HUES48 (cell line): ENCODE results near the gene SPAG9.

ENCODE experiments used
- H3K27ac ChIP-seq: one replicate; pipeline ENCODE4 v1.7.0; 2013; ENCODE audit warnings: low read depth, low read length, inconsistent platforms
- H3K27me3 ChIP-seq: 2 replicates; pipeline ENCODE4 v1.6.1; 2013; ENCODE audit warnings: mild to moderate bottlenecking, low read length; ENCODE audit not compliant: control insufficient read depth, insufficient read depth
- H3K36me3 ChIP-seq: 2 replicates; pipeline ENCODE4 v1.6.1; 2013; ENCODE audit warnings: low read length; ENCODE audit not compliant: control insufficient read depth, insufficient read depth
- H3K4me1 ChIP-seq: 2 replicates; pipeline ENCODE4 v1.6.1; 2013; ENCODE audit warnings: mild to moderate bottlenecking, low read length; ENCODE audit not compliant: control insufficient read depth, insufficient read depth
- H3K4me3 ChIP-seq: 2 replicates; pipeline ENCODE4 v1.5.1; 2013; ENCODE audit warnings: mild to moderate bottlenecking, low read depth, low read length
- H3K9ac ChIP-seq: 2 replicates; pipeline ENCODE4 v1.6.1; 2013; ENCODE audit warnings: mild to moderate bottlenecking, low read depth, low read length, moderate library complexity
- H3K9me3 ChIP-seq: 2 replicates; pipeline ENCODE4 v1.6.1; 2013; ENCODE audit warnings: low read length; ENCODE audit not compliant: control insufficient read depth, insufficient read depth

SPAG9 gene

DNA sequence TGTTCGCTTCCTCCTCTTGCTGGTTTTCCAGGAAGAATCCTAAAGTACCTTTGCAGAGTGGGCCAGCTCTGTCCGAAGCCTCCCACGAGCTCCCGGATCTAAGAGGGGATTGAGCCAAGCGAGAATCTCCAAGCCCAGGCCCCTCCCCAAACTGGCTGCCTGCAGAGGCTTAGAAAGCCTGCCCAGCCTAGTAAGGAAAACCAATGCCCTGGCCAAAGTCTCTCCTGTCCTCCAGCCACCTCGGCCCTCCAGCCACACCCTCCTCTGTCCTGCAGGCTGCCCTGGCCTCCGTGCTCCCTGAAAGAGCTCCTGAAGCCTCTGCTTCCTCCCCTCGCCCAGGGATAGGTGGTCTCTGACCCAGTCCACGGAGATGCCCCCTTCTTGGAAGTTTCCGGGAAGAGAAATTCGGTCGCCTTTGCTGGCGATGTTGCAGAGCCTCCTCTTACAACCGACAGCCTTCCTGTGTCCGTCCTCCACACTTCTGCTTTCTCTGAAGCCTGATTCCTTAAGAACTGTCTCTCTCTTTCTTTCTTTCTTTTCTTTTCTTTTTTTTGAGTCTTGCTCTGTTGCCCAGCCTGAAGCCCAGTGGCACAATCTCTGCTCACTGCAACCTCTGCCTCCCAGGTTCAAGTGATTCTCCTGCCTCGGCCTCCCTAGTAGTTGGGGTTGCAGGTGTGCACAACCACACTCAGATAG, 199.6 kb downstream of the SPAG9 start:
- H3K9ac ChIP-seq = no peak overlapping the region
- no peaks in the 10 kb centered on the region for H3K36me3 ChIP-seq
- no peaks in the 10 kb centered on the region for H3K9me3 ChIP-seq
- no peaks in the 10 kb centered on the region for H3K27me3 ChIP-seq
- no peak overlapping the region for H3K27ac ChIP-seq
- H3K4me1 ChIP-seq = peaks cover 45% of the 10 kb centered on the region
- H3K4me3 ChIP-seq = no peak overlapping the region

DNA sequence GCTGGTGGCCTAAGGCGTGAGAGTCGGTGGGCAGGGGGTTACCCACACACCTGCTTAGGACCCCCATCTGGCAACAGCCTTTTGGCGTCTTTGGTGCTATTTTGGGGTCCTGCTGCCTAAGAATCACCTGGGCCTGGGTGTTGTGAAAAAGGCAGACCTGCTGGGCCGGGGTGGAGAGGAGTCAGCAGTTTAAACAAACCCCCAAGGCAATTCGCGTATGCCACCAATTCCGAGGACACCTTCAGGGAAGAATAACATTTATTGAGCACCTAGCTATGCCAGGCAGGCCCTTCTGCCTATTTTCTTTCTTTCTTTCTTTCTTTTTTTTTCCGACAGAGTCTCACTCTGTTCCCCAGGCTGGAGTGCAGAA, 200.6 kb downstream of the SPAG9 start:
- Histone ChIP-seq H3K27me3 (no peaks in the 10 kb centered on the region), H3K4me1 (peaks cover 38% of the 10 kb centered on the region), H3K9me3 (no peaks in the 10 kb centered on the region), H3K36me3 (no peaks in the 10 kb centered on the region), H3K27ac (peak overlapping the region; percentile 64), H3K9ac (no peak overlapping the region), H3K4me3 (no peak overlapping the region)

- H3K4me3 ChIP-seq = no peak overlapping the region
- peak overlapping the region; percentile 64 for H3K27ac ChIP-seq
- peaks cover 37% of the 10 kb centered on the region for H3K4me1 ChIP-seq
- H3K36me3 ChIP-seq = no peaks in the 10 kb centered on the region
- H3K9ac ChIP-seq = no peak overlapping the region
- H3K27me3 ChIP-seq = no peaks in the 10 kb centered on the region
- H3K9me3 ChIP-seq = no peaks in the 10 kb centered on the region
Observed at GRCh38 chr17:50919321-50920040, 201.2 kb downstream of the SPAG9 start.

DNA sequence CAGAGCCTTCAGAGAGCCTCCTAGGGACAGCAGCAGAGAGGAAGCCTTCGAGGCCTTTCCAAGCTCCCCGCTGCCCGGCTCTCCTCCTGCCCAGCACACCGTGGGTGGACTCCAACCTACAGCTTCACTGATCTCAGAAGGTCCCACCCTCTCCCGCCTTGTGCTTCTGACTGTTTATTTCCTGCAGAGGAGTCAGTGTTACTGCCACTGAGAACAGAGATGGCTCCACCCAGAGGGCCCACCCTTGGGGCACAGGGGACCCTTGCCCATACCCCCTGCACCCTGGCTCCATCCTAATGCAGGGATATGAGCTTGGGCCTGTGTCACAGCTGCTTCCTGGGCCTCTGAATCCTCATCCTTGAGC, 201.8 kb downstream of the SPAG9 start:
- no peaks in the 10 kb centered on the region for H3K9me3 ChIP-seq
- no peaks in the 10 kb centered on the region for H3K27me3 ChIP-seq
- no peak overlapping the region for H3K4me3 ChIP-seq
- no peak overlapping the region for H3K9ac ChIP-seq
- H3K36me3 ChIP-seq = no peaks in the 10 kb centered on the region
- no peak overlapping the region for H3K27ac ChIP-seq
- peaks cover 37% of the 10 kb centered on the region for H3K4me1 ChIP-seq

DNA sequence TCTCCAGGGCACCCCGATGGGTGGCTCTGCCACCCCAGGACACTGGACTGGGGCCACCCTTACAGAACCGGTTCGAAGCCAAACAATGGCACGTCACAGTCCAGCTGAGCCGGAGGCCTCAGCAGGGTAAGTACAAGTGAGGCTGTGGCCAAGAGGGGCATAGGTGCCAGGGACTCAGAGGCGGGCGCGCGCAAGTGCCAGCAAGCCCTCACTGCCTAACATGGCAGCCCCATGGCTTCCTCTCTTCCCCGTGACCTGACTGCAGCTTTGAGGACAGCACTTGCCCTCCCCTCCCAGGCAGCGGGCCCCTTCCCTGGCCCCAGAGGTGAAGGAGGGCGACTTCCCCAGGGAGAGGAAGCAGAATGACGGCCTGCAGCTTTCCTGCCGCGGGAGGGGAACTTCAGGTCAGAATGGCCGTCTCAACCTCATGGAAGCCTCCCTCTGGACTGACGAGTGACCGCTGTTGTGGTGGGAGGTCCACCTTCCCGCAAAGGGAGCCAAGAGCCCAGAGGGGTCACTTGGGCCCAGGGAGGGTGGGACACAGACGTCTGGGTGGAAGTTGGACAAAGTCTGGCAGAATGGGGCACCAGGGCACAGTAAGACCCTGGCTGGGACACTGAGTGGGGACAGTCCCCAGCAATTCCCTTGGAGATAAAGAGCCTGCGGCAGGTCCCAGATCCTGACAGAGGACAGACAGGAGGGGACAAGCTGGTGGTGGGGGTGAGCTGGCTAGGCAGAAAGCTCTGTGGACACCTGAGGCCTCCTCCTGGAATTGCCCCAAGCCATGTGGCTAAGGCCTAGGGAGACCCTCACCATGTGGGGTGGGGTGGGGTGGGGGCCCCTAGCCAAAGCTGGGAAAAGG, 202.4 kb downstream of the SPAG9 start:
- Histone ChIP-seq H3K27ac (peak overlapping the region; percentile 77), H3K4me3 (no peak overlapping the region), H3K4me1 (peaks cover 37% of the 10 kb centered on the region), H3K9ac (no peak overlapping the region), H3K36me3 (no peaks in the 10 kb centered on the region), H3K27me3 (no peaks in the 10 kb centered on the region), H3K9me3 (no peaks in the 10 kb centered on the region)

DNA sequence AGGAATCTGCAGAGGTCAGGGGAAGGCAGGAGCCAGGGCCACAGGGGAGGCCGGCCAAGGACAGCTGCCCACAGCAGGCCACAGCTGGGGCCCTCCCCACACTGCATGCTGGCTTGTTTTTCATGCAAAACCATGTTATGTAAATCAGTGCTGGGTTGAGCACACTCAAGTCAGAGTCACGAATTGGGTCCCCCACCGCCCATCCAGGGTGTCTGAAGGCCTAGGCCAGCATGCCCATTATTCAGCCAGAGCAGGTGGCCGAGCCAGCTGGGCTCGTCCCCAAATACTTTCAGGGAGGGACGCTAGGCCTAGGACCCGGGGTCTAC, 203.3 kb downstream of the SPAG9 start:
- H3K4me1 ChIP-seq = peaks cover 37% of the 10 kb centered on the region
- no peak overlapping the region for H3K9ac ChIP-seq
- peak overlapping the region; percentile 77 for H3K27ac ChIP-seq
- H3K27me3 ChIP-seq = no peaks in the 10 kb centered on the region
- H3K36me3 ChIP-seq = no peaks in the 10 kb centered on the region
- no peak overlapping the region for H3K4me3 ChIP-seq
- H3K9me3 ChIP-seq = no peaks in the 10 kb centered on the region

DNA sequence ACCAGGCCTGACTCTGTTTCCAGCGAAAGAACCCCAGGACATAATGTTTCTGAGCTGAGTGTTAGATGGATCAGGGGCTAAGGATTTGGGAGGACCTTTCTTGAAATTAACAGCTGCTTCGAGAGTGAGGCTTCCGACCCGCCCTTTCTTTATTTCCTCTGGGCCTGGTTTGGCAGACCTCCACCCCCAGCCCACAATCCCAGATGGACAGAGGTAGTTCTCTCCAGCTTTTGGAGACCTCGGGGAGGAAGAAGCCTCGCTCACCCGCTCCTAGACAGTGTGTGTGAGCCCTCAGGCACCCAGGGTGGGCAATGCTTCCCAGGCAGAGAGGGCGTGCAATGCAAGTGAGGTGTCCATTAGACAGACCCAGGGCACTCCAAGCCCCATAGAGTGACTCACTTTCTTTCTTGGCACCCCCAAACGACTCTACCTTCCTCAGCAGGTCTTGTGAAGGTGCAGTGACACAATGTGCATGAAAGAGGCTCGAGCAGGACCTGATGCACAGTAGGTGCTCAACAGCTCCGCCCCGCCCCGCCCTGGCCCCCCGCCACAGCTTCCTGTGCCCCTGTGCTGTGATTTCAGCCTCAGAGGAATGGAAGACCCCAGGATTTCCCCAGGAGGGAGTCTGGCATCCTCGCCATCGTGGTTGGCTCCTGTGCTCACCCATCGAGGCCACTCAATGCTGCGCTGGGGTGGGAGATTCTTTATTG, 203.8 kb downstream of the SPAG9 start:
- H3K27ac ChIP-seq = peak overlapping the region; percentile 77
- H3K9ac ChIP-seq = no peak overlapping the region
- H3K9me3 ChIP-seq = no peaks in the 10 kb centered on the region
- H3K4me3 ChIP-seq = no peak overlapping the region
- H3K27me3 ChIP-seq = no peaks in the 10 kb centered on the region
- H3K4me1 ChIP-seq = peaks cover 41% of the 10 kb centered on the region
- no peaks in the 10 kb centered on the region for H3K36me3 ChIP-seq

- Histone ChIP-seq H3K27me3 (no peaks in the 10 kb centered on the region), H3K4me3 (no peak overlapping the region), H3K9me3 (no peaks in the 10 kb centered on the region), H3K9ac (no peak overlapping the region), H3K27ac (peak overlapping the region; percentile 77), H3K4me1 (peaks cover 44% of the 10 kb centered on the region), H3K36me3 (no peaks in the 10 kb centered on the region)
Observed at GRCh38 chr17:50916026-50916707, 204.5 kb downstream of the SPAG9 start.

- no peaks in the 10 kb centered on the region for H3K36me3 ChIP-seq
- H3K4me3 ChIP-seq = no peak overlapping the region
- no peak overlapping the region for H3K9ac ChIP-seq
- peaks cover 36% of the 10 kb centered on the region for H3K4me1 ChIP-seq
- no peaks in the 10 kb centered on the region for H3K27me3 ChIP-seq
- H3K27ac ChIP-seq = no peak overlapping the region
- no peaks in the 10 kb centered on the region for H3K9me3 ChIP-seq
Observed at GRCh38 chr17:50914505-50915063, 206.1 kb downstream of the SPAG9 start.

DNA sequence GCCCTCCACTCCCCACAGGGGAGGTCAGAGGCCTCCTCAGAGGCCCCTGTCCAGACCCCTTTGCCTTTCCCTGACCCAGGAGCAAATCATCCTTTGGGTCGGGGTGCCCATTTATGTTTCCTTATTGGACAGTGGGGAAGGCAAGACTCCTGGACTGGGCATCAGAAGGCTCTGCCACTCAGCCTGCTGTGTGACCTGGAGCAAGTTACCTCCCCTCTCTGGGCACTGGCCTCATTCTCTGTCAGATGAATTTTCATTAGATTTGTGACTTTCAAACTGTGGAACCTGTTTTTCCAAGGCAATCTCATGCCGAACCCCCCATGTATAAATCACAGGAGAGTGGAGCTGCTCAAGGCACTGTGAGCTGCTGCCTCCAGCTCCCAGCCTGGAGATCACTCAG, 207.5 kb downstream of the SPAG9 start:
- Histone ChIP-seq H3K27ac (no peak overlapping the region), H3K4me3 (no peak overlapping the region), H3K36me3 (no peaks in the 10 kb centered on the region), H3K27me3 (no peaks in the 10 kb centered on the region), H3K9ac (no peak overlapping the region), H3K9me3 (no peaks in the 10 kb centered on the region), H3K4me1 (peaks cover 36% of the 10 kb centered on the region)
